NCI-H510A (cell line): ENCODE measurements around the gene RAB6A.
"Not testable (repeated sequence)": the region's sequence is repeated elsewhere in the genome, so short reads cannot be mapped to it uniquely, and the experiment has no call there.

ENCODE experiments used
- DNase-seq: peaks from one replicate; lab custom pipeline; 2025; lab: John Stamatoyannopoulos, UW

The RAB6A gene

GRCh38 chr11:73717136-73717535 is 43.7 kb downstream of the RAB6A start:
- no peak for DNase-seq

- DNase-seq, result no peak
Measured at GRCh38 chr11:73716153-73717056, 44.5 kb downstream of the RAB6A start.

DNA sequence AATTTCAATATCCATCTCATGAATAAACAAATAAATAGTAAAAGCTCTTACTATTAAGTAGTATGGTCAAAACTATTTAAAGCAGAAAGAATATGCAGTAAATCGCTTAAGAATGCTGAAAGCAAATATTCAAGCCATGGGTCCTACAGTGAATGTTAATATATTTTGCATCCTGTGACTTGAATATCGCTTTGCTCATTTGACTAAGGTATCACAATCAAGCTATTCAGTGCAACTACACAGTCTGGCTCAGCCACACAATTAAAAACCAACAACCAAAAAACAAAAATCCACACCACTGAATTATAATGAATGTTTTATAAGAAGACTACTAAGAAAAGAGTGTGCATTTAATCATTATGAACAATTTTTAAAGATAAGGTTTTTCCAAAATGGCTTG is 45.3 kb downstream of the RAB6A start:
- DNase-seq, result no peak

DNA sequence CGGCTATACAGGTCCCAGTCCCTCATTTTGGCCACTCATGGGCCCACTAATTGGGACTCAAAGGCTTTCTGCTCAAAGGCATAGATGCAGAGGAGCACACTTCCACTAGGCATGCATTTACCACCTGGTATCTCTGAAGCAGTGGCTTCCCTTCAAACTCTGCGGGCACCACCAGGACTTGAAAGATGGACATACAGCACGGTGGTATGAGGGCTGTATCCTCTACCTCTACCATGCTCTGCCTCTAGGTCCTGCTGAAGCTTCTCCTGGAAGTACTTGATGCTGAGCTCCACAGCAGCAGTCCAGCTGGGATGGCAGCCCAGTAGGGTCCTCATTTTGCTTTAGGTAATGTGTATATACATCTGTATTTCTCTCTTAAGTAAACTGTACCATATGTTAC is 49.9 kb downstream of the RAB6A start:
- no peak for DNase-seq

GRCh38 chr11:73705053-73705452 is 55.8 kb downstream of the RAB6A start:
- DNase-seq, result no peak

- no peak for DNase-seq
Measured at GRCh38 chr11:73693899-73694525, 66.9 kb downstream of the RAB6A start.

DNA sequence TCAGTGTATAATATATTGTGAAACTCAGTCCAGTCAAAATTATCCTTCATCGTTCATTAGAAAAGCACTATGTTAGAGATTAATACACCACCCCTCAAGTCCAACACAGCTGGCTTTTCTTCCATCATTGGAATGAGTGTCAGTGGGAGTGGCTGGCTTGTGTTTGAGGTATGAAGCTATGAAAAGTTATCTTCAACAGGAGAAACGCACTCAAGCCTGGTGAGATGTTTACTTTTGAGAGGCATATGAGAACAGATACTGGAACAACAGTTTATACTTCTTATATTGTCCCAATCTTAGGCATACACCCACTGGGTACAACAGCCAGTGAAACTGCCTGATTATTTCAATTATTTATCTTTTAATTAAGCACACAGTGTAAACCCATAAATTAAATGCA is 80.2 kb downstream of the RAB6A start:
- DNase-seq, result no peak

DNA sequence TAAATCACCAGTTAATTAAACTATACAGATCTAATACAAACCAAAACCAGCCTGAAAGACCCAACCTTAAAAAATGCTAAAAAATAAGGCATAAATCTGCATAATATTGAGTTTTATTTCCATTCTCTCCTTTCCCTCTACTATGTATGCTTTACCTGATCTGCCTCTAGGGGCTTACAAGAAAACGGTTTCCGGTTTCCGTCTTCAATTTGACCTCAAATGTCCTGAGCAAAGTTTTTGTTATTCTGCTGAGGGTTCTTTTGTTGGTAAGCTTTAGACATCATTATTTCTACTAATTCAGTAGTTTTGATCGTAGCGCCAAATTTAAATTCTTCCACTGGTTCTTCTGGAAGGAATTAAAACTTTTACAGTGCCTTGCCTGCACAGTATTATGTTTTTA is 84.3 kb downstream of the RAB6A start:
- DNase-seq, result not testable (repeated sequence)

DNA sequence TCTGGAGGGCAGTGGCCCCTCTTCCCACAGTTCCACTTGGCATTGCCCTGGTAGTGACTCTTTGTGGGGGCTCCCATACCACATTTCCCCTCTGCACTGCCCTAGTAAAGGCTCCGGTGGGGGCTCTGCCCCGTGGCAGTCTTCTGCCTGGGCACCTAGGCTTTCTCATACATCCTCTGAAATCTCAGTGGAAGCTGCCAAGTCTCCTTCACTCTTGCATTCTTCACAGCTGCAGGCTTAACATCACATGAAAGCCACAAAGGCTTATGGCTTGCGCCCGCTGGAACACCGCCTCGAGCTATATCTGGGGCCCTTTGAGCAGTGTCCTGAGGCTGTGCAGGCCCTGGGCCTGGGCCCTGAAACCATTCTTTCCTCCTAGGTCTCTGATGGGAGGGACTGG is 89.2 kb downstream of the RAB6A start:
- DNase-seq, result no peak

GRCh38 chr11:73670808-73671207 is 90.1 kb downstream of the RAB6A start:
- DNase-seq, result no peak

- DNase-seq, result no peak
Measured at GRCh38 chr11:73667891-73668290, 93.0 kb downstream of the RAB6A start.

DNA sequence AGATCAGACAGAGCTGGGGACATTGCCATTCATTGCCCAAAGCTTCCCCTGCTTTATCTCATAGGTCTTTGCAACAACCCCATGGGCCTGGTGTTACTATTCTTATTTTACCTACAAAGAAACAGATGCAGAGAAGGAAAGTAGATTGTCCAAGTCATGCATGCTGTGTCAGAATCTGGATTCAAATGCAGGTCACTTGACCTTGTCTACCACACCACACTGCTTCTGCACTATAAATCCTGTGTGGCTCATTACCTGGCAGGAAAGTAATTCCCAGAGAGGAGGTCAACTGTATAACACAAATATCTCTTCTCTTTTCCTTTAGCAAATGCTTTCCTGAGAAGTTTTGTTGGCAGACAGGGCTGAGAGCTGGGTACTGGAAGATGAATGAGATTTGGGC is 96.0 kb downstream of the RAB6A start:
- no peak for DNase-seq

GRCh38 chr11:73663604-73664495 is 97.0 kb downstream of the RAB6A start:
- DNase-seq, result no peak

GRCh38 chr11:73662445-73663157 is 98.3 kb downstream of the RAB6A start:
- DNase-seq, result no peak

- DNase-seq, result peak; percentile 47
Measured at GRCh38 chr11:73661035-73661628, 99.7 kb downstream of the RAB6A start.

DNA sequence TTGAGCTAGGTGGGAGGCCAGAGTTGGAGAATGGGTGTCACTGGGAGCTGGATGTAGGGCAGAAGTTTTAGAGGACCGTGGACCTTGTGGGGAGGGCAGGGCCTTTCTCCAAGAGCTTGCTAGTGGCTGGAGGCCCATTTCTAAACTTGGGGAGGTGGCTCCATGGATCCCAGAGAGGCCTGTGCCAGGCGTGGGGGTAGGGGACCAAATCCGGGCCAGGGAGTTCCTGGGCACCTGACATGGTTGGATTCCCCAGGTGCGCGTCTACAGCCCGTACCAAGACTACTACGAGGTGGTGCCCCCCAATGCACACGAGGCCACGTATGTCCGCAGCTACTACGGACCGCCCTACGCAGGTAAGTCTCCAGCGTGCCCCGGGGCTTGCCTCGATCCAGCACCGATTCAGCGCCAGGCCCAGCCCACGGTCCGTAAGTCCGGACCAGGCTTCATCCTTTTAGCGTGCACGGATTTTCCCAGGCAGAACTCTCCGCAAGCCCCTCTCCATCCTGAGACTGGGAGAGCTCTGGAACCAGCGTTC is 100.3 kb downstream of the RAB6A start:
- no peak for DNase-seq

- no peak for DNase-seq
Measured at GRCh38 chr11:73659961-73660360, 100.9 kb downstream of the RAB6A start.

DNA sequence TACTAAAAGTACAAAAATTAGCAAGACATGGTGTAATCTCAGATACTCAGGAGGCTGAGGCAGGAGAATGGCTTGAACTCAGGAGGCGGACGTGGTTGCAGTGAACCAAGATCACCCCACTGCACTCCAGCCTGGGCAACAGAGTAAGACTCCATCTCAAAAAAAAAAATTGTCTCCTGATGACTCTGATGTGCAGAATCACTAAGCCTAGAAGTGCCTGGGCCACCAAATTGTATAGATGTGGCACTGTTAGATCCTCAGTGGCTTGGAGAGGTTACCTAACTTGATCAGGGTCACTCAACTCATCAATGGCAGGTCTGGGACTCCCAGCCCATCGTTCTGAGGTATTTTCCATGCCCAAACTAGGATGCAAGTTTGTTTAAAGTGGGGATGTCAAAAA is 103.9 kb downstream of the RAB6A start:
- DNase-seq, result no peak

DNA sequence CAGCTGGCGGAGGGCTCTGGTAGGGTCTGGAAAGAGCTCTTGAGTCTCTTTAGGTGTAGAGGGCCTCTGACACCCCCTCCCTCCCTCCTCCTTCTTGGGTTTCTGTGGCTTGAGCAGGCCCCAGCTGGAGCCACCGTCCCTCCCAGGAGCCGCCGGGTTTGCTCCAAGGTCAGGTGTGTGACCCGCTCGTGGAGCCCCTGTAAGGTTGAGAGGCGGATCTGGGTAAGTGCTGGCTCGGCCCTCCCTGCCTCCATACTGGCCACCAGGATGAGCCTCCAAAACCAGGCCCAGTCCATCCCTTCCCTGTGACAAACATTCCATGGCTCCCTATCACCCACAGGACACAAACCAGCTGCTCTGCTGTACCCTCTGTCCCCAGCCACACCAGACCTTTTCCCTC is 105.2 kb downstream of the RAB6A start:
- no peak for DNase-seq

- no peak for DNase-seq
Measured at GRCh38 chr11:73654482-73655021, 106.3 kb downstream of the RAB6A start.

GRCh38 chr11:73653996-73654395 is 106.9 kb downstream of the RAB6A start:
- DNase-seq, result no peak
